ENCODE data around the gene XG. TPM values are rescaled to one million over a fixed set of nuclear protein-coding genes. Genes with fewer than 3 reads are reported as not detected.
"Not testable (repeated sequence)": the region's sequence is repeated elsewhere in the genome, so short reads cannot be mapped to it uniquely, and the experiment has no call there.

XG gene
- total RNA-seq, 2 experiments from 2014 or later = not detected

DNA sequence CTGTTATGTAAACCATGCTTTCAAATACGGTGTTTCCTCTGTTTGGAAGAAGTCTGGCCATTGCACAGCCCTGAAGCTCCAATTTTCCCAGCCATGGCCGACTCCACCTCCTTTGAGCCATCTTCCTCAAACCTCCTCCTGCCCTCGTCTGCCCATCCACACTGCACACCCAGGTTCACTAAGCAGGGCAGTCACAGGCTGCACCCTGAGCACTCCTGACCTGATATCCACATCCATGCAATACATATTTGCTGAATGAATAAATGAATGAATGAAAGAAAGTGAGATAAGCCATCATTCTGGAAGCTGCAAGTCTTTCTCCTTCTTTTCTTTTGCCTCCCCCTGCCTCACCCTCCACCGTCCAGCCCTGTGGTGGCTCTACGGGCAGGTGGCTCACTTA lies 22.2 kb downstream of the XG start:
- ChIA-PET POLR2A (no interaction called here), CTCF (no interaction called here)
- H3K27ac Mint-ChIP-seq = no peak overlapping the region
- H3K9me3 Mint-ChIP-seq = peaks cover 17% of the 10 kb centered on the region
- no peaks in the 10 kb centered on the region for H3K36me3 Mint-ChIP-seq (ENCODE audit: low read depth)
- peaks cover 3% of the 10 kb centered on the region for H3K27me3 Mint-ChIP-seq
- H3K4me1 Mint-ChIP-seq = no peaks in the 10 kb centered on the region
- no peak overlapping the region for H3K4me3 Mint-ChIP-seq
- no peak for DNase-seq

DNA sequence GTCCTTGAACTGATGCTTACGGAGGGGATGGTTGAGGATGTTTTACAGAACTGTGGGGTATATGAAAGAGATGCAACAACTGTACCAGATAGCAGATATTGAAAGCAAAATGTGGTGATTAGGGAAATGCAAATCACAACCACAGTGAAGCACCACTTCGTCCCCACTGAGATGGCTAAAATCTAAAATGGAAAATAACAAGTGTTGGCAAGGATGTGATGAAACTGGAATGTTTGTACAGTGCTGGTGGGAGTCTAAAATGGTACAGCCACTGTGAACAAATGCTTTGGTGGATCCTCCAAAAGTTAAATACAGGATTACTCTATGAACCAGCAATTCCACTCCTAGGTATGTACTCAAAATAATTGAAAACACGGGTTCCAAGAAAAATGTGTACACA lies 22.9 kb downstream of the XG start:
- Mint-ChIP-seq H3K27ac (no peak overlapping the region), H3K27me3 (peaks cover 3% of the 10 kb centered on the region), H3K4me1 (no peaks in the 10 kb centered on the region), H3K9me3 (peaks cover 13% of the 10 kb centered on the region), H3K4me3 (no peak overlapping the region), H3K36me3 (ENCODE audit: low read depth) (no peaks in the 10 kb centered on the region)
- no peak for DNase-seq
- ChIA-PET CTCF (no interaction called here), POLR2A (no interaction called here)

DNA sequence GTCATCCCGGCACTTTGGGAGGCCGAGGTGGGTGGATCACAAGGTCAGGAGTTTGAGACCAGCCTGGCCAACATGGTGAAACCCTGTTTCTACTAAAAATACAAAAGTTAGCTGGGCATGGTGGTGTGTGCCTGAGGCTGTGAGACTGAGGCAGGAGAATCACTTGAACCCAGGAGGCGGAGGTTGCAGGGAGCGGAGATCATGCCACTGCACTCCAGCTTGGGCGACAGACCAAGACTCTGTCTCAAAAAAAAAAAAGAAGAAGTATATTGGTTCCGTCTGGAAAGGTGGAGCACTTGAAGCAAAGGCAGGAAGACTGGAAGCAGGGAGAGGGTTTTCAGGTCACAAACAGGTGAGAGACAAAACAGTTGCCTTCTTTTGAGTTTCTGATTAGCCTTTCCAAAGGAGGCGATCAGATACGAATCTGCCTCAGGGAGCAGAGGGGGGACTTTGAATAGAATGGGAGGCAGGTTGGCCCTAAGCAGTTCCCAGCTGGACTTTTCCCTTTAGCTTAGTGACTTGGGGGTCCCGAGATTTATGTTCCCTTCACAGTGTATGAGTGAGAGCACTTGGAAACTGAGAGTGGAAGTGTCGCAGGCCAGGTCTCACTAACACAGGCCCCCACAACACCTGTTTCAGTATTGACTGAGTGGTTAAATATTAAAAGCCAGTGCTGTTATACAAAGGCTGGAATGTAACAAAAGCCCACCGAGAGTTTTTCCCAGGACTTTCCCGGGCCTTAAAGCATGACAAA lies 28.8 kb downstream of the XG start:
- H3K4me3 Mint-ChIP-seq; H3K9me3 Mint-ChIP-seq; H3K36me3 Mint-ChIP-seq (ENCODE audit: low read depth); H3K27ac Mint-ChIP-seq; CTCF ChIA-PET; H3K27me3 Mint-ChIP-seq; POLR2A ChIA-PET; DNase-seq: not testable (repeated sequence)
- H3K4me1 Mint-ChIP-seq = peaks cover 10% of the 10 kb centered on the region

DNA sequence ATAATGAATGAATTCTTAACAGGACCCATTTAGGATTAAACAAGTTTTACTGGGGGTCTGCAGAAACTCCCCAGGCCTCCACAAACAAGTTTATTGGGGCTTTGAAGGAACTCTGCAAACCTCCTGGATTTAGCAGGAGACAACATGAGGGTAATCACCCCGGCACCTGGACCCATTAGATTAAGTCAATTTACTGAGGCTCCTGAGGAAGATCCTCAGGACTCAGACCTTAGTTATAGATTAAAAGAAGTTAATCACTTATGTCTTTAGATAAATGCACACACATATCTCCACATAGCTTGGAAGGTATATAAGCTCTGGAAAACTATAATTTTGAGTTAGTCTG lies 29.4 kb downstream of the XG start:
- peaks cover 7% of the 10 kb centered on the region for H3K27me3 Mint-ChIP-seq
- no peak for DNase-seq
- H3K36me3 Mint-ChIP-seq (ENCODE audit: low read depth) = no peaks in the 10 kb centered on the region
- H3K4me1 Mint-ChIP-seq = peaks cover 10% of the 10 kb centered on the region
- no peak overlapping the region for H3K4me3 Mint-ChIP-seq
- no peaks in the 10 kb centered on the region for H3K9me3 Mint-ChIP-seq
- ChIA-PET POLR2A (no interaction called here), CTCF (no interaction called here)
- no peak overlapping the region for H3K27ac Mint-ChIP-seq

DNA sequence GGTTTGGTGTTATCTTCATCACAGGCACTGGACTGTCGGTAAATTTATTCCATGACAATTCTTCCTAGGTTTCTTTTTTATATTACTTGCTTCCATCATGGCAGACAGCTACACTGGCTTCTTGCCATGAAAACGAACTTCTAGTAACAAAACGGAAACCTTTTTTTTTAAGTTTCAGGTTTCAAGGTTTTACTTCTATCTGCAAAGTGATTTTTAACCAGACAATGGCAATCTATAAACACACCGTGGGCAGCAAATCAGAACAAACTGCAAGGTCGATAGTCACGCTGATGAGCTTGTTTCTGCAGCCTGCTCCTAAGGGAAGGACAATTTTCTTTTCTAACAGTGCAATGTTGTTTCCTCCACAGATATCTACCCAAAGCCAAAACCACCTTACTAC lies 29.9 kb downstream of the XG start:
- Mint-ChIP-seq H3K4me1 (peaks cover 10% of the 10 kb centered on the region), H3K27me3 (peaks cover 7% of the 10 kb centered on the region), H3K36me3 (ENCODE audit: low read depth) (no peaks in the 10 kb centered on the region), H3K27ac (no peak overlapping the region), H3K4me3 (no peak overlapping the region), H3K9me3 (no peaks in the 10 kb centered on the region)
- CTCF ChIA-PET = no interaction called here
- POLR2A ChIA-PET = no interaction called here
- no peak for DNase-seq

DNA sequence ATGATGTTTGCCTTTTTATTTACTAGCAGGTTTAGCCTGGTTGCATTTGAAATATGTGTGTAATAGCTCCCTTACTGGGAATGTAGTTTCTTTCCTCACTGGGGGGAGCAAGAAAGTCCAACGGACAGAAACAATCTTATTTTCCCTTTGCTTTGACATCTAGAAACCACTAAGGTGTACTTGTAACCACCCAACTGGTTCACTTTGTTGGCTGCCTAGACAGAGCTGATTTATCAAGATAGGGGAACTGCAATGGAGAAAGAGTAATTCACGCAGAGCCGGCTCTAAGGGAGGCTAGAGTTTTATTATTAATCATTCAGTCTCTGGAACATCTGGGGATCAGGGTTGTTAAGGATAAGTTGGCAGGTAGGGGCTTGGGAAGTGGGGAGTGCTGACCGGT lies 30.3 kb downstream of the XG start:
- H3K36me3 Mint-ChIP-seq (ENCODE audit: low read depth) = no peaks in the 10 kb centered on the region
- ChIA-PET CTCF (no interaction called here), POLR2A (no interaction called here)
- no peaks in the 10 kb centered on the region for H3K9me3 Mint-ChIP-seq
- peaks cover 5% of the 10 kb centered on the region for H3K27me3 Mint-ChIP-seq
- no peak for DNase-seq
- H3K27ac Mint-ChIP-seq = no peak overlapping the region
- no peak overlapping the region for H3K4me3 Mint-ChIP-seq
- H3K4me1 Mint-ChIP-seq = peaks cover 10% of the 10 kb centered on the region

DNA sequence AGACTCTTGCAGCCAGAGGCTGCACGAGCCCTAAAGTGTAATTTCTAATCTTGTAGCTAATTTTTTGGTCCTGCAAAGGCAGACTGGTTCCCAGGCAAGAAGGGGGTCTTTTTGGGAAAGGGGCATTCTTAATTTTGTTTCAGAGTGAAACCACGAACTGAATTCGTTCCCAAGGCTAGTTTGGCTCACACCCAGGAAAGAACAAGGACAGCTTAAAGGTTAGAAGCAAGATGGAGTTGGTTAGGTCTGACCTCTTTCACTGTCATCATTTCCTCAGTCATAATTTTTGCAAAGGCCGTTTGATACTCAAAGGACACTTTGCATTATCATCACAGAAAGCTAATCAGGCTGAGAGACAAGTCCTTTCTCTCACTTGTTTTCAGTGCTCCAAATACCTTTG lies 30.9 kb downstream of the XG start:
- Mint-ChIP-seq H3K36me3 (ENCODE audit: low read depth) (no peaks in the 10 kb centered on the region), H3K4me1 (peaks cover 10% of the 10 kb centered on the region)

DNA sequence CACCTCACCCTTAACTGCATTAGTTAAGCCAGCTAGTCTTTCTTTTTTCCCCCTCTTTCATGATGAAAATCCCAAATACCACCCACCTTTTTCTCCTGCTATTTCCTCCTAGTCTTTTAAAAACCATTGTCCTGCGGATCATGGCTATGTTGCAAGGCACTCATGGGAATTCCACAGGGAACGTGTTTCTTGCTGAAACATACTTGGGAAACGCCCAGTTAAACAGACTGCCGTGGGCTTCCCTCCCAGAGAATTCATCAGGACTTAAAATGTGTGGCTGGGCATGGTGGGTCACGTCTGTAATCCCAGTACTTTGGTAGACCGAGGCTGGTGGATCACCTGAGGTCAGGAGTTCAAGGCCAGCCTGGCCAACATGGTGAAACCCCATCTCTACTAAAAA lies 32.2 kb downstream of the XG start:
- Mint-ChIP-seq H3K4me3 (no peak overlapping the region), H3K27me3 (peaks cover 4% of the 10 kb centered on the region), H3K9me3 (no peaks in the 10 kb centered on the region), H3K36me3 (ENCODE audit: low read depth) (no peaks in the 10 kb centered on the region), H3K4me1 (peaks cover 10% of the 10 kb centered on the region), H3K27ac (no peak overlapping the region)
- ChIA-PET CTCF (no interaction called here), POLR2A (no interaction called here)
- no peak for DNase-seq

More for the DNA sequence above, 30.9 kb downstream of the XG start:
- Mint-ChIP-seq H3K27me3 (peaks cover 4% of the 10 kb centered on the region), H3K4me3 (no peak overlapping the region), H3K9me3 (no peaks in the 10 kb centered on the region), H3K27ac (no peak overlapping the region)
- DNase-seq = no peak
- CTCF ChIA-PET = interaction anchor here (0.6 kb wide), 1 partner anchor 133 kb away, joined by 4 read pairs; no protein-coding TSS in a partner anchor
- POLR2A ChIA-PET = no interaction called here

DNA sequence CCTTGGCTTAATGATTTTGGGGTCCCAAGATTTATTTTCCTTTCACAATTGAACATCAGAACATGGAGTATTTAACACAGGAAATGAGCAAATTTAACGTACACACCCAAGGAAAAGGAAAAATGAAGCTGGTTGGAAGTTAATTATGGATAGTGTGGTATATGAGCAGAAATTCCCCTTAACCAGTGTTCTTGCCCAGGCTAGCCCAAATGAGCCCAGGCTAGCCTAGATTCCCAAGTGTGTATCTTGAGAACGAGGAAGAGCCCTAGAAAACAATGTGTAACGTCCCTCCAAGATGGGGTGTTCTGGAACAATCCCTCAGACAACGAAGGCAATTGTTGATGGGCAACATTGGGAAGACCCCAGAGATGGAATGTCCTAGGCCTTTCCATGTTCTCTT lies 33.7 kb downstream of the XG start:
- ChIA-PET POLR2A (no interaction called here), CTCF (interaction anchor here (0.9 kb wide), 1 partner anchor 16 kb away, joined by 4 read pairs; no protein-coding TSS in a partner anchor)
- Mint-ChIP-seq H3K4me1 (peaks cover 10% of the 10 kb centered on the region), H3K9me3 (no peaks in the 10 kb centered on the region), H3K27me3 (peaks cover 2% of the 10 kb centered on the region), H3K36me3 (ENCODE audit: low read depth) (no peaks in the 10 kb centered on the region), H3K4me3 (no peak overlapping the region), H3K27ac (no peak overlapping the region)
- DNase-seq = no peak

DNA sequence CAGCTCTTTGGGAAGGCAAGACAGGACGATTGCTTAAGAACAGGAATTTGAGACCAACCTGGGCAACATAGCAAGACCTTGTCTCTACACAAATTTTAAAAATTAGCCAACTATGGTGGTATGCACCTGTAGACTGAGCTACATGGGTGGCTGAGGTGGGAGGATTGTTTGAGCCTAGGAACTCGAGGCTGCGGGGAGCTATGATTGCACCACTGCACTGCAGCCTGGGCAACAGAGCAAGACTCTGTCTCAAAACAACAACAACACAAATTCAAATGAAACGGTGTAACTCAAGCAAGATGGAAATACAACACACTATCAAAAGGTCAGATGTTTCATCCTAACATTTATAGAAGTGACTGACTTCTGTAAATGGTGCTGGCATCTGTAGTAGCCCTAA lies 37.1 kb downstream of the XG start:
- peaks cover 2% of the 10 kb centered on the region for H3K27me3 Mint-ChIP-seq
- DNase-seq = no peak
- H3K9me3 Mint-ChIP-seq = no peaks in the 10 kb centered on the region
- ChIA-PET CTCF (no interaction called here), POLR2A (no interaction called here)
- H3K36me3 Mint-ChIP-seq (ENCODE audit: low read depth) = no peaks in the 10 kb centered on the region
- no peaks in the 10 kb centered on the region for H3K4me1 Mint-ChIP-seq
- no peak overlapping the region for H3K4me3 Mint-ChIP-seq
- H3K27ac Mint-ChIP-seq = no peak overlapping the region

DNA sequence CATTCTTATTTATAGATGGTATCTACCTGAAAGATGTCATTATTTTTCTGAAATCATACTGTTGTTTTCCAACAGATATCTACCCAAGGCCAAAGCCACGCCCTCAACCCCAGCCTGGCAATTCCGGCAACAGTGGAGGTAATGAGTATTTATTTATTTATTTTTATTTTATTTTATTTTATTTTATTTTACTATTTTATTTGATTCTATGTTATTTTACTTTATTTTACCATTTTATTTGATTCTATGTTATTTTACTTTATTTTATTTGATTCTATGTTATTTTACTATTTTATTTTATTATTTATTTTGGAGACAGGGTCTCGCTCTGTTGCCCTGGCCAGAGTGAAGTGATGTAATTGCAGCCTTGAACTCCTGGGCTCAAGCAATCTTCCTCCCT lies 37.7 kb downstream of the XG start:
- POLR2A ChIA-PET = no interaction called here
- H3K4me1 Mint-ChIP-seq = no peaks in the 10 kb centered on the region
- no peak for DNase-seq
- H3K4me3 Mint-ChIP-seq = no peak overlapping the region
- H3K27me3 Mint-ChIP-seq = peaks cover 2% of the 10 kb centered on the region
- no peaks in the 10 kb centered on the region for H3K36me3 Mint-ChIP-seq (ENCODE audit: low read depth)
- no peaks in the 10 kb centered on the region for H3K9me3 Mint-ChIP-seq
- no peak overlapping the region for H3K27ac Mint-ChIP-seq
- CTCF ChIA-PET = no interaction called here

DNA sequence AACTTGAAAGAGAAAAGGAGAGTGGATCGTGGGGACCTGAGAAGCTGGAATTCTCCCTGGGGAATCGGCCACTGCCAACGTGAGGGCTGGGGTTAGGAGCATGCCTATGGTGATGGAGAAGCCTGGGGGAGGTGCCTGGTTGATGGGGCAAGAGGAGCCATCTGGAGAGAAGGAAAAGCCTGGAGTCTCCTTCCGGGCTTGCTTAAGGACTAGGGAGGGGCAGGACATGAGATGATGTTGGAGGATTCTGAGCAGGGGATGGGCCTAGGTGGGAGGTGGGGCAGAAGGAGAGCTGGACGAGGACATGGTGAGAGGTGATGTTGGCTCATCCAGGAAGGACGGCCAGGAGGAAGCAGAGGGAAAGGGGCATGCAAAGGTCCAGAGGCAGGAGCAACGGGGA lies 41.9 kb downstream of the XG start:
- POLR2A ChIA-PET = no interaction called here
- H3K27ac Mint-ChIP-seq = no peak overlapping the region
- no peaks in the 10 kb centered on the region for H3K27me3 Mint-ChIP-seq
- CTCF ChIA-PET = no interaction called here
- DNase-seq = no peak
- H3K9me3 Mint-ChIP-seq = no peaks in the 10 kb centered on the region
- no peak overlapping the region for H3K4me3 Mint-ChIP-seq
- H3K4me1 Mint-ChIP-seq = no peaks in the 10 kb centered on the region
- no peaks in the 10 kb centered on the region for H3K36me3 Mint-ChIP-seq (ENCODE audit: low read depth)

DNA sequence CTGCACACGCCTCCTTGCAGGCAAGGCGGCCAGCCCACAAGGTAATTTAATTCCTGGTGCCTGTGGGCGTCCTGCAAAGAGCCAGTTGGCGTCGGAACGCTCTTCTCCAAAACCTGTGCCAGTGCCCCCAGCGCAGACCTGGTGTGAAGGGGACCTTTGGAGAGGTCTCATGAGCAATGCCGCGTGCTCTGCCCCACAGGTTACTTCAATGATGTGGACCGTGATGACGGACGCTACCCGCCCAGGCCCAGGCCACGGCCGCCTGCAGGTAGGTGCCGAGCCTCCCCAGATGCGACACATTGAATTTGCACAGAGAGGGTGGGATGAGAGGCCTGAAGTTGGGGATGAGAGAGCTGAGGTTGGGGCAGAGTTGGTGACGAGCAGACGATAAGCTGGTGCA lies 42.5 kb downstream of the XG start:
- H3K27me3 Mint-ChIP-seq = no peaks in the 10 kb centered on the region
- no peaks in the 10 kb centered on the region for H3K9me3 Mint-ChIP-seq
- no peak for DNase-seq

DNA sequence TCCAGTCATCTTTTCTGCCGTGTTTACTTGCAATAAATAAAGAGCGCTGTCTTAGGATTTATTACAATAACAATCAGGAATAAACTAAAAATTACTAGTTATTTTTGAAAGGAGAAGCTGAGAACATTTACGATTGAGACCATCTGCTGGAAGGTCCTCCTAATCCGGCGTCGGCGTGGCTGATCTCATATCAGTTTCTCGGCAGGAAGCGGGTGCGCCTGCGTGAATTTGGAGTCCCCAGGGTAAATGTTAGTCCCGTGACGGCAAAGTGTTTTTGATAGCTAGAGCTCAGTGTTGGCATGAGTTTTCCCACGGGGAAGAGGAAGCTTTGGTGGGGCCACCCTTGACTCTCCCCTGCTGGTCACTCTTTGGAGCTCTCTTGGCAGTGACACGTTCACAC lies 45.0 kb downstream of the XG start:
- CTCF ChIA-PET; H3K9me3 Mint-ChIP-seq; POLR2A ChIA-PET; DNase-seq; H3K4me3 Mint-ChIP-seq; H3K27me3 Mint-ChIP-seq; H3K27ac Mint-ChIP-seq; H3K4me1 Mint-ChIP-seq; H3K36me3 Mint-ChIP-seq (ENCODE audit: low read depth): not testable (repeated sequence)

More for the DNA sequence above, 42.5 kb downstream of the XG start:
- Mint-ChIP-seq H3K4me1 (no peaks in the 10 kb centered on the region), H3K4me3 (no peak overlapping the region), H3K36me3 (ENCODE audit: low read depth) (no peaks in the 10 kb centered on the region), H3K27ac (no peak overlapping the region)
- ChIA-PET POLR2A (no interaction called here), CTCF (no interaction called here)
